G401.6 (cell line): ENCODE data around the gene CERT1.
"Not testable (repeated sequence)": the region's sequence is repeated elsewhere in the genome, so short reads cannot be mapped to it uniquely, and the experiment has no call there.

ENCODE experiments used
- FAIRE-seq: peaks from 2 replicates; lab custom pipeline; 2012; peaks lifted over from hg19 to GRCh38; lab: Jason Lieb, UNC

CERT1 gene

DNA sequence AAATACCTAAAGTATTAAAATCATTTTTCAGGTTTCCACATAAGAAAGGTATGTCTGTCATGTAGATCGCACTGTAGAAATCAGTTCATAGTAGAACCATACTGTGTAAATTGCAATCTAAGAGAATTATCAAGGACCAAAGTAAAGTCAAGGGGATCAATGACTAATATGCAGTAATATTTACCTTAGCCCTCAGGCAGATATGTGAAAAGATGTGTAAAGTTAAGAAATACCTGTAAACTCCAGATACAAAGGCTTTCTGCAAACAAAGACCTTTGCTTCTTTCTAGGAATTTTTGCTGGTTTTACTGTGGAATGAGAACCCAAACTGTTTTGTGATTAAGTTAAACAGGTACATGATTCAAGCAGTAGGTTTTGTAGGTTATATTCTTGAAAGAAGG lies 11.8 kb upstream of the CERT1 start:
- FAIRE-seq: no peak

DNA sequence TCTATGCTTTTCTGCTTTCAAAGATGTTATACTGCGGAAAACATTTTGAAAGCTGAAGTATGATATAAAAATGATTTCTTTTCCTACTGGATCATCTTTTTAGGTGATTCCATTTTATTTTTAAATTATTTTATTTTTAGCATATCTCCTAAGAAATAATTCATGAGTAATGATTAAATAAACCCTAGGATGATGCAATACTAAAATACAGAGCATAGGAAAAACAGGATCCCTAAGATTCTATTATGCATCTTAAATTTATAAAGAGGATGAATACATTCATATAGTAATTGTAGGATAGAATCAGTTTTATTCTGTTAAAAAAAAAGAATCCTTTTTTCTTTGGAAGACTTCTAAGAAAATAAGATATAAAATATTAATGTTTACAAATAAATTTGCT lies 11.1 kb upstream of the CERT1 start:
- peak; percentile 6 for FAIRE-seq

DNA sequence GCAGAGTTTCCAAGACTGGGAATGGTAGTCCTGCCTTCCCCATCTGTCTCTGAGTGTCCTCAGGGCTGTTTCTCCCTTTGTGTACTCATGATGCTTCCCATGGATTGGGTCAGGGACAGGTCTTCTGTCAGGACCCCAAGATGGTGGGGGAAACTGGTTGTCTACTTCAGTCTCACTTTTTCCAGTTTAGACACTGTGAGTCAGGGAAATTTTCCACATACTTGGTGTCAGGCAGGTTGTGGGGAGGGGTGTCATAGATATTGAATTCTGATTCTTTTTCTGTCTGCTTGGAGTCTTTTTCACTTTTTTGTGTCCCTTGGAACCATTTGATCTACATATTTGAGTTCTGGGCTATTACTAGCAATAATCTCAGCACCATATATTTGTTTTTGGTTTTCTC lies 10.6 kb upstream of the CERT1 start:
- no peak for FAIRE-seq

DNA sequence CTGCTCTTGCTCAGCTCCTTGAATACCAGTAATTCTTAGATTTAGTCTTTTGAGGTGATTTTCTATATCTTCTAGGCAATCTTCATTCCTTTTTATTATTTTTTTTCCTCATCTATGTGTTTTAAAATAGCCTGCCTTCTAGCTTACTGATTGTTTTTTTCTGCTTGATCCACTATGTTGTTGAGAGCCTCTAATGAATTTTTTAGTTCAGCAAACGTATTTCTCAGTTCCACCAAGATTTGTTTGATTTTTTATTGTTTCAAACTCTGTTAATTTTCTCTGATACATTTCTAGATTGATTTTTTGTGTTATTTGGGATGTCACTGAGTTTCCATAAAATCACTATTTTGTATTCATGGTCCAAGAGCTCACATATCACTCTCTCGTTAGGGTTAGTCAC lies 9.8 kb upstream of the CERT1 start:
- no peak for FAIRE-seq

DNA sequence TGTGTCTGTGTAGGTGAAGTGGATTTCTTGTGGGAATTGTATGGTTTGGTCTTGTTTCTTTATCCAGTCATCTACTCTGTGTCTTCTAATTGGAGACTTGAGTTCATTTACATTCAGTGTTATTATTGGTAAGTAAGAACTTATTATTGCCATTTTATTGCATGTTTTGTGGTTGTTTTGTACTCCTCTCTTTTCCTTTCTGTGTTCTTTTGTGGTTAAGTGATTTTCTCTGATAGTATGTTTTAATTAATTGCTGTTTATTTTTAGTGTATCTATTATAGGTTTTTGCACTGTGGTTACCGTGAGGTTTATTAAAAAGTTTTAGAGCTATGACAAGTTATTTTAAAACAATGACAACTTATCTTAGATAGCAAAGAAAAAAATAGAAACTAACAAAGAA lies 8.3 kb upstream of the CERT1 start:
- FAIRE-seq: no peak

DNA sequence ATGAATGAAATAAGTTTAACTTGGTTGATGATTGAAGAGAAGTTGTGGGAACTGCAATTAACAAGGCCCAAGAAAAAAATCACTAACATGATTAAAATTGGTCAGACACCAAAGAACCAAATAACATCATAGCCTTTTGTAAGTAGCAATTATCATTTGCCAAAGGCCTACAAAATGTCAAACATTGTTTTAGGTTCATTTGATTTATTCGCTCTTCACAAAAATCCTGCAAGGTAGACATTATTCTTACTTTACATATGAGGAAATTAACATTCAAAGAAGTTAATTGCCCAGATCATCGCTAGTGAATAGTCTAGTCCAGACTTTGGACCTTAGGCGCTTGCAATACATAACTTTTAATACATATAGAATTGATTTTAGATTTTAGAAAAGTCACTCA lies 2.9 kb upstream of the CERT1 start:
- FAIRE-seq: no peak

DNA sequence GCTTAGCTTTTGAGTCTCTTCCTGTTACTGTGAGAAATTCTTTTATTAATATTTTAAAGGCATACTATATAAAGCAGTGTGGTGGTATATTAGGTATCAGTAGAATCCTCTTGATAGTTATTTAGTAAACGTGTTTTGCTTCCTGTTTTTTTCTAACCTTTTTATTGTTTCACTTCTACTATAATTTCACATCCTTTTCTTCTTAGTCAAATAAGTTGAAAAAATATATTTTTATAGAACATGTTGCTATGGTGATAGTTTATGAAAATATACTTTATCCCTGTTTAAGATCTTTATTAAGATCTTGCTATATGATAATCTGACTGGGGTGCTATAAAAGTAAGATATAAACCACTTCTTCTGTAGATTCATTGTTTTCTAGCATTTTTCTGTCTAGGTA lies 2.4 kb upstream of the CERT1 start:
- no peak for FAIRE-seq

DNA sequence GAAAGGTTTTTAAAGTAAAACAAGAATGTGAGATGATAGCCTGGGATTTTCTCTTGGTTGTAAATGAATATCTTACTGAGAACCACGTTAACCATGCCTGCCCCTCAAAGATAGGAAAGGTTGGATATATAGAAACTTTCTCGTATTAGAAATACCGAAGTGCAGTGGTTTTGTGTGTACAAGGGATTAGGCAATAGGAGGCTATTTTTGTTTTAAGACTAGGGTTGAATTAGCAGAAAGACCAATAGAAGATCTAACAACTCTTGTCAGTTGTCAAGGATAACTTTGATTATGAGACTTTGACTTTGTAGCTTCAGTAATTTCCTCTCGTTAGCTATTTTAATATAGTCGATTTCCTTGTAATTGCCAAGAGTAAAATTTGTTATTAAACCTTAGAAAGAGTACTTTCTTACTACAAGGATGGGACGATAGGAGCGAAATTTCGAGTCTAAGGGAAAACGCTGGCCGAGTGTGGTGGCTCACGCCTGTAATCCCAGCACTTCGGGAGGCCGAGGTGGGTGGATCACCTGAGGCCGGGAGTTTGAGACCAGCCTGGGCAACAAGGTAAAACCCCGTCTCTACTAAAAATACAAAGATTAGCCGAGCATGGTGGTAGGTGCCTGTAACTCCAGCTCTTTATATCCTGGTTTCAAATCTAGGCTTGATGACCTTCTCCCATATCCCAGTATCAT lies 1.1 kb upstream of the CERT1 start:
- no peak for FAIRE-seq

DNA sequence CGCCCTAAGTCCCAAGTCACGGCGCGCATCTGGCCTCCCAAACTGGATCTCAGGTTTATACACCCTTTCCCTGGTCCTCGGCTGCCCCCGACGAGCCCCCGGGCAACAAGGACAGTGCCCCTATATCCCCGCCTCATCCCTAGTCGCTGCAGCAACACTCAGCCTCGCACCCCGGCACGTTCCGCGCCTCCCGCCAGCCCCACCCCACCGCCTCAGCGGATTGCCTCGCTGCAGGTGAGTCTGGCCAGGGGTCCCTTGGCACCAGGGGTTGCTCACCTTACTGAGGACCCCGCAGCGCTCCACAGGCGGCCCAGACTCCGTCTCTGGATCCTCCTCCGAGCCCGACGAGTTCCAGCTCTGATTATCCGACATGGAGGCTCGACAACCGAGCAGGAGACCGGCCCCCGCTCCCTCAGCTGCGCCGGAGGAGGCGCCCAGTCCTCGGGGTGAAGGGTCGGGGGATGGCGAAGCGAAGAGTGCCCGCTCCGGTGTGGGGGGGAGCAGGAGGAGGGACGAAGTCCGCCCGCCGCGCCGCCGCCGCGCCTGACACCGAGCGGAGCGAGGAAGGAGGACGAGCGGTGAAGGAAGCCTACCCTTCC lies 494 bp downstream of the CERT1 start:
- no peak for FAIRE-seq

DNA sequence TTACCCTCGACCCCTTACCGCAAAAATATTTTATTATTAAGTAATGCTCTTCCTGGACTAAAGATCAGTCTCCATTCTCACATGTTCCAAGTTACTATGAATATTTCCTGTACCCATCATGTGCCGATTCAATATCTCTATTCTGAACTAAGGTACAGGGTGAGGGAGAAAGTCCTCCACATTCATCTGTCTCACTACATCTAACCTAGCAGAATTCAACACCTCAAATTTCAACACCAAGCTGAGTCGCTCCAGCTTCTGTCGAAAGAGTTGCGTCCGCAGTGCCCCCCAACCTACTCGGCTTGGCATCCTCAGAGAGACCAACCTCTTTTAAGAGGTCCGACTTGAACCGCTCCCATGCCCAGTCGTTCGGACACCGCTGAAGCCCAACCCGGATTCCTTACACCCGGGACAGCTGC lies 1.0 kb downstream of the CERT1 start:
- FAIRE-seq: no peak

DNA sequence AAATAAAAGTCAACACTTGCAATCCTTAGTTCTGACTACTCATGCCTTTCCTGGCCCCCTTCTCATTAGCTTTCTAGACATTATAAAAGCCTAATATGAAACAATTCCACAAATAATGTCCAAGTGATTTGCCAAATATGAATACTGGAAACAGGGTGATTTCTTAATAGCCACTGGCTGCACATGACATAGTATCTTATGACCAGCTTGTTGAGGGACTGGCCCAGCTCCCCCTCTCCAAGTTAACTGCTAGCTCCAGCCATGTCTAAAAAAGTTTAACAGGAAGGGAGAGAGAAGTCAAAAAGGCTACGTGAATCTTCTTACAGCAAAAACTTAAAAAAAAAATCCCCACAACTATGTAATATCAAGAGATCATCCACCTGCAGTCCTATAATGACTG lies 1.5 kb downstream of the CERT1 start:
- FAIRE-seq: no peak

DNA sequence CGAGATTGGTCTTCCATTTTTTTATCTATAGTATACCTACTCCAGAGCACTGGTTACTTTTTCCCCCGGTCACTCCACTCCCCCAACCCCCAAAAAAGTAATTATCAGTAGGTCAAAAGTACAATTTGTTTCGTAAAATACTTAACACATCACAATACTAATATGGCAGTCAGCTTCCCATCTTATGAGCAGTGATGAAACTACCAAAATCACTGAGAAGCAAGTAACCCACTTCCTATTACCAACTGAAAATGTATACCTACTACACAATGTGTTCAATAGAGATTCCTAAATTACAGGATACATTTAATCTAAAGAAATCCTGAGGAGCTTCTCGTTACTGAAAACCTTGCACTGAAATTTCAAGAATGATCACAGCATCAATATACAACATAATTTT lies 1.9 kb downstream of the CERT1 start:
- FAIRE-seq: no peak

DNA sequence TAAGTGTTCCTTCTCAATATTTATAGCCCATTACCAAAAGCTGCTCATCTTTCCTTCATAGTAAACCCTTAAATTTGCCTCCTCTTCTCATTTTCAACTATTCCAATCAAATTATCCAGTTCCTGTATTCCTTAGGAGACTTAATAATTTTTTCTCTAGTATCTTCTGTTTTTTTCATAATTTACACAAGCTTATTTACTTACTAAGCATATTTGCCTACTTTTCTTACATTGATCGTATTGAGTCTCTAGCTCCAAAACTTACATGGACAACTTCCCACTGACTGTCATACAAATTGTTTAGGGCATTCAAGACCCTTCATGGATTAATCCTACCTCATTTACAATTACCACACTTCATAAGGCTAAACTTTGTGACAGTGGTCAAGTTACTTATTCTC lies 3.6 kb downstream of the CERT1 start:
- no peak for FAIRE-seq

DNA sequence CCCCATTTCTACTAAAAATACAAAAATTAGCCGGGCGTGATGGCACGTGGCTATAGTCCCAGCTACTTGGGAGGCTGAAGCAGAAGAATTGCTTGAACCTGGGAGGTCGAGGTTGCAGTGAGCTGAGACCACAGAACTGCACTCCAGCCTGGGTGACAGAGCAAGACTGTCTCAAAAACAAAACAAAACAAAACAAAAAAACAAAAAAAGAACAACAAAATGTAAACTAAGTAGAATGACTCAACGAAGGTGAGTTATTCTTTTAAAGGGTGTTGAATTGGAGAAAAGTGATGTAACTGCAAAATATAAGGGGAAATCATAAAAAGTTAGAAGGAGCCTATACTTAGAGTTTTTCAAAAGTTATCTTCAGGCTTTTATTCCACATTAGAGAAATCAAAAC lies 6.3 kb downstream of the CERT1 start:
- not testable (repeated sequence) for FAIRE-seq

DNA sequence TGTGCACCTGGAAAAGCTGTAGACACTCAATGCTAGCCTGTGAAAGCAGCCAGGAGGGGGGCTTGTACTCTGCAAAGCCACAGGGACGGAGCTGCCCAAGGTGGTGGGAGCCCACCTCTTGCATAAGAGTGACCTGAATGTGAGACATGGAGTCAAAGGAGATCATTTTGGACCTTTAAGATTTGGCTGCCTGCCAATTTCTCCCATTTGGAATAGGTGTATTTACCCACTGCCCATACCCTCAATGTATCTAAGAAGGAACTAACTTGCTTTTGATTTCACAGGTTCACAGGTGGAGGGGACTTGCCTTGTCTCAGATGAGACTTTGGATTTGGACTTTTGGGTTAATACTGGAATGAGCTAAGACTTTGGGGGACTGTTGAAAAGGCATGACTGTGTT lies 12.6 kb downstream of the CERT1 start:
- not testable (repeated sequence) for FAIRE-seq

DNA sequence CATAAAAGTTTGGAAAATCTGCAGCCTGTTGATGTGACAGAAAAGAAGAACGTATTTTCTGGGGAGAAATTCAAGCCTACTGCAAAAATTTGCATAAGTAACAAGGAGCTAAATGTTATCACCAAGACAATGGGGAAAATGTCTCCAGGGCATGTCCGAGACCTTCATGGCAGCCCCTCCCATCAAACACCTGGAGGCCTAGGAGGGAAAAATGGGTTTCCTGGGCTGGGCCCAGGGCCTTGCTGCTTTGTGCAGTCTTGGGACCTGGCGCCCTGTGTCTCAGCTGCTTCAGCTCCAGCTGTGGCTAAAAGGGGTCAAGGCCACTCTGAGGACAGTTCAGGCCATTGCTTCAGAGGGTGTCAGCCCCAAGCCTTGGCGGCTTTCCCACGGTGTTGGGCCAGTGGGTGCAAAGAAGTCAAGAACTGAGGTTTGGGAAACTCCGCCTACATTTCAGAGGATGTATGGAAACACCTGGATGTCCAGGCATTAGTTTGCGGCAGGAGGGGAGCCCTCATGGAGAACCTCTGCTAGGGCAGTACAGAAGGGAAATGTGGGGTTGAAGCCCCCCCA lies 13.1 kb downstream of the CERT1 start:
- no peak for FAIRE-seq

DNA sequence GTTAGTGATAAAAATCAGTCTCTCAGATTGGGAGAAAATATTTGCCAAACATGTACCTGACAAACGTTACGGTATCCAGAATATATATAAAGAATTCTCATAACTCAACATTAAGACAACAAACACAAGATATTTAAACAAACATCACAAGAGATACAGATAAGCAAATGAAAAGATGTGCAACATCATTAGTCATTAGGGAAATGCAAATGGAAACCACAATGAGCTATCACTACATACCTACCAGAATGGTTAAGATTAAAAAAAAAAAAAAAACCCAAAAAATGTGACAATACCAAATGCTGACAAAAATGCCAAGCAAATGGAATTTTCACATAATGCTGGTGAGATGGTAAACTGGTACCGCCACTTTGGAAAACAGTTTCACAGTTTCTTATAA lies 15.4 kb downstream of the CERT1 start:
- no peak for FAIRE-seq

DNA sequence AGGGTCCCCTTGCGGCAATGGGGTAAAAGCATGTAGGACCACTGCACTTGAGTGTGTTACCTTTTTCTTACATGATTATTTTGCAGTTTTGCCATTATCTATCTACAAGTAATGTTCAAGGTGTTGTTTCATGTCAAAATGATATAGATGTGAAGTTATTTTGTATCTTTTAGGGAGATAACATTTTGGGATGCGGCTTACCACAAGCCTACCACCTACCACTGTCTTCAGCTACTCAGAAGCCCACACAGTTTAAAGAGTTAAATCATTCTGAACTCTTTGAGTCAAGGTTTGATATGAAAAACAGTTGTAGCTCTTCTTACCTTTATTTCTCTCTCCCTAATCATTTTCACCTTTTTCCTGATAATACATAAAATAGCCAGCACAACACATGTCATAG lies 19.8 kb downstream of the CERT1 start:
- FAIRE-seq: no peak

DNA sequence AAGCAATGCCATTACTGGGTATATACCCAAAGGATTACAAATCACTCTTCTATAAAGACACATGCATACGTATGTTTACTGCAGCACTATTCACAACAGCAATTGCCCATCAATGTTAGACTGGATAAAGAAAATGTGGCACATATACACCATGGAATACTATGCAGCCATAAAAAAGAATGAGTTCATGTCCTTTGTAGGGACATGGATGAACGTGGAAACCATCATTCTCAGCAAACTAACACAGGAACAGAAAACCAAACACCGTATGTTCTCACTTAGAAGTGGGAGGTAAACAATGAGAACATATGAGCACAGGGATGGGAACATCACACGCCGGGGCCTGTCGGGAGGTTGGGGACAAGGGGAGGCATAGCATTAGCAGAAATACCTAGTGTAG lies 21.6 kb downstream of the CERT1 start:
- not testable (repeated sequence) for FAIRE-seq

DNA sequence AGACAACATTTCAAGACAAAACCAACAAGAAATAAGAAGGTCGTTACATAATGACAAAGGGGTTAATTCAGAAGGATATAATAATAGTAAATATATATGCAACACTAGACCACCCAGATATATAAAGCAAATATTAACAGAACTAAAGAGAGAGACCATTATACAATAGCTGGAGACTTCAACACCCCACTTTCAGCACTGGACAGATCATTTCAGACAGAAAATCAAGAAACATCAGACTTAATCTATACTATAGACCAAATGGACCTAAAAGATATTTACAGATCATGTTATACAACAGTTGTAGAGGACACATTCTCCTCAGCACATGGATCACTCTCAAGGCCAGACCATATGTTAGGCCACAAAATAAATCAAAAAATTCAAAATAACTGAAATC lies 26.8 kb downstream of the CERT1 start:
- FAIRE-seq: no peak

DNA sequence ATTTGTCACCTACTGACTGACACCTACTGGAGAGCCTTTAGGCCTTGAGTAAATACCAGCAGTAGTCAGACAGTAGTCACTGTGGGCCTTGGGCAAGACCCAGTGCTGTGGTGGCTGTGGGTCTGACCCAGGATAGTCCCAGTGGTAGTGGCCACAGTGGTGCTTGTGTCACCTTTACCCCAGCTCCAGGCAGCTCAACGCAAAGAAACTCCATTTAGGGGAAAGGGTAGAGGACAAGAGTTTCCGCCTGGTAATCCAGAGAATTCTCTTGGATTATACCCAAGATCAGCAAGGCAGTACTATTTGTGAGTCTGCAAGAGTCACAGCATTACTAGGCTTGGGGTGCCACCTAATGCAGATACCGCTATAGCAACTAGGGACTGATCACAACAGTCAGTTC lies 28.9 kb downstream of the CERT1 start:
- FAIRE-seq: no peak

DNA sequence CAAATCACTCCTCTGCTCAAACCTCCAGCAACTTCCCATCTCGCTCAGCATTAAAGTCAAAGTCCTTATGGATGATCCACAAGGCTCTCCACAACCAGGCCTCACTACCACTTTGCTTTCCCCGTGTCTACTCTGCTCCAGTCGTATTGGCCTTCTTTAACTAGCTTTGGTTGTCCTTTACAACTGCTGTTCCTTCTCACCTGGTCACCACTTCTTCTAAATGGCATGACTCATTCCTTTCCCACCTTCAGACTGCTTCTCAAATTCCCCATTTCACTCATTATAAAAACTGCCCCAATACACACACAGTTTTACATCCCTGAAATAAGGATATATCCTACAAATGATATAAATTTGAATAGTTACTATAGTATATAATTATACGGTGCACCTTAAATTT lies 30.4 kb downstream of the CERT1 start:
- no peak for FAIRE-seq

DNA sequence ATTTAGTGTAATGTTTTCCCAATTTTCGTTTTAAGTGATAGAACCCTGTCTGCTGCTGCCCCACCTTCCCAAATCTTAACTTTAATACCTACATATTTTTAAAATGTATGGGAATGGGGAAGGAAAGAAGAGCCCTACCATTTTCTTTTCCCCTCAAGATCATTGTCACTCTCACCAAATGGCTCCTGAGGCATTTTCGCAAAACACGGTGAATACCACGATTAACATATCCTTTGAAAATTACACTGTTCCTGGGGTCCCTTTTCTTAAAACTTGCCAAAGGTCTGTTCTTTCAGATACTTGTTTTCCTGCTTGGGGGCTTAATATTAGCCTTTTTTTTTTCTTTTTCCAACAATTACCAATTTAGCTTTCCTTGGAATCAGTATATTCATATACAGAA lies 36.1 kb downstream of the CERT1 start:
- FAIRE-seq: no peak

DNA sequence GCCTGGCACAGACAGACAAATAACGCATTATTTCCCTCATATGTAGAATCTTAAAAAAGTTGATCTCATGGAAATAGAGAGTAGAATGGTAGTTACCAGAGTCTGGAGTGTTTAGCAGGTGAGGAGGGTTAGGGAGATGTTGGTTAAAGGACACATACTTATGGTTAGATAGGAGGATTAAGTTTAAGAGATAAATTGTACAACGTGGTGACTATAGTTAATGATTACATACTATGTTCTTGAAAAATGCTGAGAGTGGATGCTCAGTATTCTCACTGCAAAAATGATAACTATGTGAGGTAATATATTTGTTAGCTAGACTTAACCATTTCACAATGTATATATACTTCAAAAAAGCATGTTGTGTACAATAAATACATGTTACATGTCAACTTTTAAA lies 38.0 kb downstream of the CERT1 start:
- FAIRE-seq: no peak
